HG02588 (cell line): ENCODE measurements around the gene LYRM1.
"Not testable (repeated sequence)": the region's sequence is repeated elsewhere in the genome, so short reads cannot be mapped to it uniquely, and the experiment has no call there.

ENCODE experiments used
- ATAC-seq: cut with Tn5 transposase; IDR thresholded peaks from one replicate; pipeline ENCODE4 v1.9.1; 2021; ENCODE audit warnings: mild to moderate bottlenecking, moderate library complexity; ENCODE audit not compliant: unreplicated experiment

LYRM1 gene

GRCh38 chr16:20931066-20931600, 30.6 kb downstream of the LYRM1 start:
- ATAC-seq: no peak

GRCh38 chr16:20933589-20933988, 33.0 kb downstream of the LYRM1 start:
- ATAC-seq: no peak

GRCh38 chr16:20937736-20938135, 37.2 kb downstream of the LYRM1 start:
- no peak for ATAC-seq

GRCh38 chr16:20938426-20938825, 37.9 kb downstream of the LYRM1 start:
- ATAC-seq: no peak

- ATAC-seq: no peak
Measured at GRCh38 chr16:20939611-20940010, 39.0 kb downstream of the LYRM1 start.

GRCh38 chr16:20940871-20941635, 40.5 kb downstream of the LYRM1 start:
- ATAC-seq: no peak

- ATAC-seq: no peak
Measured at GRCh38 chr16:20941636-20941926, 41.0 kb downstream of the LYRM1 start.

GRCh38 chr16:20942256-20942655, 41.7 kb downstream of the LYRM1 start:
- ATAC-seq: no peak

GRCh38 chr16:20944861-20945574, 44.4 kb downstream of the LYRM1 start:
- no peak for ATAC-seq

- ATAC-seq: not testable (repeated sequence)
Measured at GRCh38 chr16:20945575-20945875, 45.0 kb downstream of the LYRM1 start.

GRCh38 chr16:20946015-20946629, 45.6 kb downstream of the LYRM1 start:
- ATAC-seq: no peak

GRCh38 chr16:20948444-20948843, 47.9 kb downstream of the LYRM1 start:
- ATAC-seq: no peak

- no peak for ATAC-seq
Measured at GRCh38 chr16:20949660-20950059, 49.1 kb downstream of the LYRM1 start.

GRCh38 chr16:20950294-20950693, 49.7 kb downstream of the LYRM1 start:
- ATAC-seq: no peak

- ATAC-seq: no peak
Measured at GRCh38 chr16:20952139-20952920, 51.8 kb downstream of the LYRM1 start.

GRCh38 chr16:20954574-20954973, 54.0 kb downstream of the LYRM1 start:
- no peak for ATAC-seq

GRCh38 chr16:20956319-20956718, 55.7 kb downstream of the LYRM1 start:
- no peak for ATAC-seq

GRCh38 chr16:20957153-20957552, 56.6 kb downstream of the LYRM1 start:
- no peak for ATAC-seq

- no peak for ATAC-seq
Measured at GRCh38 chr16:20960899-20961298, 60.3 kb downstream of the LYRM1 start.

GRCh38 chr16:20968765-20969164, 68.2 kb downstream of the LYRM1 start:
- no peak for ATAC-seq

- ATAC-seq: no peak
Measured at GRCh38 chr16:20969386-20969785, 68.8 kb downstream of the LYRM1 start.
